Measurements from ENCODE around the gene YY1. TPM values are rescaled to one million over a fixed set of nuclear protein-coding genes. Genes with fewer than 3 reads are reported as not detected.

Gene YY1
- total and polyA plus RNA-seq, 2 donors from 2014 or later: 34.2 to 60.4 TPM

- no peak for TF ChIP-seq CTCF (IDR thresholded peaks at IDR 0.05; ENCODE audit: borderline replicate concordance, extremely low read depth, insufficient read depth)
- H3K27me3 ChIP-seq (ENCODE audit: control insufficient read depth, insufficient read depth, low read length): no peaks in the 10 kb centered on the region
Observed at GRCh38 chr14:100274250-100274649, 35.3 kb downstream of the YY1 start.

GRCh38 chr14:100275214-100275613 lies 36.3 kb downstream of the YY1 start:
- no peak overlapping the region for H3K9ac ChIP-seq (ENCODE audit: low read length in 3 of 3)
- peaks cover 0 to 9% (median 4%) of the 10 kb centered on the region in 3 donors for H3K4me1 ChIP-seq (ENCODE audit: control insufficient read depth in 2 of 3, insufficient read depth in 2 of 3, low read depth in 1 of 3, low read length in 3 of 3)
- no peak for FAIRE-seq
- no peak overlapping the region for H3K4me3 ChIP-seq (ENCODE audit: low read length in 3 of 3)
- no peaks in the 10 kb centered on the region for H3K27me3 ChIP-seq (ENCODE audit: control insufficient read depth, insufficient read depth, low read length)
- peaks cover 3 to 8% (median 4%) of the 10 kb centered on the region in 3 donors for H3K36me3 ChIP-seq (ENCODE audit: control insufficient read depth in 2 of 3, insufficient read depth in 3 of 3, low read length in 3 of 3)
- no peak for DNase-seq
- no peaks in the 10 kb centered on the region for H3K9me3 ChIP-seq (ENCODE audit: control insufficient read depth in 2 of 3, insufficient read depth in 1 of 3, low read length in 3 of 3)
- H3K27ac ChIP-seq (ENCODE audit: low read depth in 2 of 2, low read length in 2 of 2): no peak overlapping the region
- intact Hi-C loops (cut with DNase I): no loop called here
- TF ChIP-seq CTCF (IDR thresholded peaks at IDR 0.05; ENCODE audit: borderline replicate concordance, extremely low read depth, insufficient read depth): no peak

More at GRCh38 chr14:100274250-100274649, 35.3 kb downstream of the YY1 start:
- Histone ChIP-seq H3K4me3 (ENCODE audit: low read length in 3 of 3) (no peak overlapping the region), H3K9me3 (ENCODE audit: control insufficient read depth in 2 of 3, insufficient read depth in 1 of 3, low read length in 3 of 3) (no peaks in the 10 kb centered on the region), H3K27ac (ENCODE audit: low read depth in 2 of 2, low read length in 2 of 2) (no peak overlapping the region), H3K9ac (ENCODE audit: low read length in 3 of 3) (no peak overlapping the region), H3K4me1 (ENCODE audit: control insufficient read depth in 2 of 3, insufficient read depth in 2 of 3, low read depth in 1 of 3, low read length in 3 of 3) (peaks cover 0 to 9% (median 5%) of the 10 kb centered on the region in 3 donors), H3K36me3 (ENCODE audit: control insufficient read depth in 2 of 3, insufficient read depth in 3 of 3, low read length in 3 of 3) (peaks cover 3 to 8% (median 4%) of the 10 kb centered on the region in 3 donors)
- intact Hi-C loops (cut with DNase I): no loop called here
- DNase-seq (no peak), FAIRE-seq (no peak)

- FAIRE-seq (no peak), DNase-seq (no peak)
- intact Hi-C loops (cut with DNase I): no loop called here
- peaks cover 0 to 22% (median 10%) of the 10 kb centered on the region in 3 donors for H3K4me1 ChIP-seq (ENCODE audit: control insufficient read depth in 2 of 3, insufficient read depth in 2 of 3, low read depth in 1 of 3, low read length in 3 of 3)
- no peaks in the 10 kb centered on the region for H3K27me3 ChIP-seq (ENCODE audit: control insufficient read depth, insufficient read depth, low read length)
- no peak overlapping the region for H3K4me3 ChIP-seq (ENCODE audit: low read length in 3 of 3)
- no peak overlapping the region for H3K27ac ChIP-seq (ENCODE audit: low read depth in 2 of 2, low read length in 2 of 2)
- H3K9me3 ChIP-seq (ENCODE audit: control insufficient read depth in 2 of 3, insufficient read depth in 1 of 3, low read length in 3 of 3): no peaks in the 10 kb centered on the region
- peaks cover 3 to 8% (median 4%) of the 10 kb centered on the region in 3 donors for H3K36me3 ChIP-seq (ENCODE audit: control insufficient read depth in 2 of 3, insufficient read depth in 3 of 3, low read length in 3 of 3)
- no peak overlapping the region for H3K9ac ChIP-seq (ENCODE audit: low read length in 3 of 3)
- no peak for TF ChIP-seq CTCF (IDR thresholded peaks at IDR 0.05; ENCODE audit: borderline replicate concordance, extremely low read depth, insufficient read depth)
Observed at GRCh38 chr14:100278702-100279101, 39.8 kb downstream of the YY1 start.

- no peaks in the 10 kb centered on the region for H3K9me3 ChIP-seq (ENCODE audit: control insufficient read depth in 2 of 3, insufficient read depth in 1 of 3, low read length in 3 of 3)
Observed at GRCh38 chr14:100279133-100279532, 40.2 kb downstream of the YY1 start.

More at GRCh38 chr14:100279133-100279532, 40.2 kb downstream of the YY1 start:
- intact Hi-C loops (cut with DNase I): no loop called here
- FAIRE-seq (no peak), DNase-seq (no peak)
- TF ChIP-seq CTCF (IDR thresholded peaks at IDR 0.05; ENCODE audit: borderline replicate concordance, extremely low read depth, insufficient read depth): no peak
- Histone ChIP-seq H3K4me3 (ENCODE audit: low read length in 3 of 3) (no peak overlapping the region), H3K4me1 (ENCODE audit: control insufficient read depth in 2 of 3, insufficient read depth in 2 of 3, low read depth in 1 of 3, low read length in 3 of 3) (peaks cover 0 to 22% (median 10%) of the 10 kb centered on the region in 3 donors), H3K27me3 (ENCODE audit: control insufficient read depth, insufficient read depth, low read length) (no peaks in the 10 kb centered on the region), H3K27ac (ENCODE audit: low read depth in 2 of 2, low read length in 2 of 2) (no peak overlapping the region), H3K36me3 (ENCODE audit: control insufficient read depth in 2 of 3, insufficient read depth in 3 of 3, low read length in 3 of 3) (peaks cover 3 to 8% (median 4%) of the 10 kb centered on the region in 3 donors), H3K9ac (ENCODE audit: low read length in 3 of 3) (no peak overlapping the region)
